GM18499 (cell line): ENCODE data around the gene LYPD1.

Experiments used
- ATAC-seq: cut with Tn5 transposase; IDR thresholded peaks from one replicate; pipeline ENCODE4 v1.9.1; 2021; ENCODE audit warnings: moderate number of reproducible peaks; ENCODE audit not compliant: insufficient read depth, unreplicated experiment

LYPD1 gene

DNA sequence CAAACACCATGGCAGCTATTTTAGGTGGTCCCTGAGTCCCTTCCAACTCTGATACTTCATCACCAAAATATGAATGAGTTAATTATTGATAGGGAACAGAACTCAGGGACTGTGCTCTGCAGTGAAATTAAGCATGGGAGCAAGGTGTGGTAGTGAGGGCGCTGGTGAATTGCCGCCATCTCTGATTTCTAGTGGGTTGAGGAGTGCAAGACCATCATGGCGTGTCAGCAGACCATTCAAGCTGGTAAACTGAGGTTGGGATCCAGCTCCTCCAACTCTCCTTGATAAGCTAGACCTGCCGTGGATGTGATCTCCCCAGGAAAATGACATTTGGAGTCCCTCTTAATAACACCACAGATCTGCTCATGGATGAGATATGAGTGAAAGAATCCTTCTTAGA lies 70.4 kb downstream of the LYPD1 start:
- no peak for ATAC-seq

DNA sequence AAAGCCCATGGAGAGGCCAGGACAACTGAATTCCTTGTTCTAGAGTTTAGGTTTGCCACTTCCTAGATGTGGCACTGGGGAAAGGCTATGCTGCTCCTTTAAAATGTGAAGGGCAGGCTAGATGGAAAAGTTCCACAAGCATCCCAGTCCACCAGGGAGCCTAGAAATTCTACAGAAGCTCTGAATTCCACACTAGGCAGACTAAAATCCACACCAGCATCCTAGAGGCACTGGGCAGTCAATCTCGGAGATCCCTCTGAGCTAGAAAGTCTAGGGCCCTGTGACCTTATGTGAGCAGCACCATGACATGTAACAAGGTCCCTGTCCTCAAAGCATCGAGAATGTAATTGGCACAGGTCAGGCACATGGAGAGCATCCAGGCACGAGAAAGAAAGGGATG lies 71.5 kb downstream of the LYPD1 start:
- no peak for ATAC-seq

DNA sequence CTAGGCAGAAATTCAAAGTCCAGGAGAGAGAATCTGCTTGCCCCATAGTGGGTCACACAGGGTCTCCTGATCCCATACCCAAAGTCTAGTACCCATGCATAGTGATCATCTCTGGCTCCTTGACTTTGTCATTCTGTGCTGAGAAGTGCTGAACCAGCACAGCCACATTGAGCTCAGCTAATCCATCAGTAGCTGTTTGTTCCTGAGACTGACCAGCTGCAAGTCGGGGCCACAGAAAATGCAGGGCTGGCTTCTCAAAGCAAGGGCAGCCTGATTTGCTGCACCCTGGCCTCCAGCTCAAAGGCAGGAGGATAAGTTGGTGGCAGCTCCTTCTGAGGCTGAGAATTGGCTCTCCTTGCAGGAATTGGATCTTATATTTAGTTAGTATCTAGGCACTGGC lies 72.2 kb downstream of the LYPD1 start:
- ATAC-seq: no peak

DNA sequence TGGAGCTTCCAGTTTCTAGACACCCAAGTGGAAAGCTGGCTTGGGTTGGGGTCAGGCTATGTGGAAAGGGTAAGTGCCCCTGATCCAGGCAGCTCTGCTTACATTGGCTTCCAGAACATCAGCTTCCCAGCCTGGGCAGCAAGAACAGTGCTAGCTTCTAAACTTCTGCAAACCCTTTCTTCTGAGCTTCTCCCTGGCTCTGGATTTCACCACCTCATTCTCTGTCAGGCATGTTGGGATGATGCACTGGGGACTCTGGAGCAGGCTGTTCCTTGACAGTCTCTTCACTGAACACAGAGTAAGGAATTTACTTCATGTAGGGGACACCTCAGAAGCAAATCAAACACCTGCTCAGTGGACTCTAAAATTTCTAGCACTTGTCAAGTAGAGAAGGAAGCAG lies 72.8 kb downstream of the LYPD1 start:
- no peak for ATAC-seq

DNA sequence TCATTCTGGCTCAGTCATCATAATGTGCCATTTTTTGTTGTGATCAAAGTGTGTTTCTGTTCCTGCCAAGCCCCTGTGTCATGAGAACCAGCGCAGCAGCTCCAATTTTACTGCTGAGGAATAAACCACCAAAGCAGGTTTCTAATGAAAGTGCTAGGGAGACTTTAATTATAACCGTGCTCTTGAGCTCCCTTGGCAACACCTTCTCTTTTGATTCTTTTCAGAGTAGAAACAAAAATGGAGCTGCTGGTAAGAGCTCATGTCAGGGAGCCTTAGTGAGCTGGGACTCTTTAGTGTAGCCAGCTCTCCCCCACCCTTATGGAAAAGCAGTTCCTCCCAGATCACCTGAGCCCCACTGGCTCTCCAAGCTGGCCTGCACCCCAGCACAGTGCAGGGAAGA lies 74.3 kb downstream of the LYPD1 start:
- no peak for ATAC-seq

DNA sequence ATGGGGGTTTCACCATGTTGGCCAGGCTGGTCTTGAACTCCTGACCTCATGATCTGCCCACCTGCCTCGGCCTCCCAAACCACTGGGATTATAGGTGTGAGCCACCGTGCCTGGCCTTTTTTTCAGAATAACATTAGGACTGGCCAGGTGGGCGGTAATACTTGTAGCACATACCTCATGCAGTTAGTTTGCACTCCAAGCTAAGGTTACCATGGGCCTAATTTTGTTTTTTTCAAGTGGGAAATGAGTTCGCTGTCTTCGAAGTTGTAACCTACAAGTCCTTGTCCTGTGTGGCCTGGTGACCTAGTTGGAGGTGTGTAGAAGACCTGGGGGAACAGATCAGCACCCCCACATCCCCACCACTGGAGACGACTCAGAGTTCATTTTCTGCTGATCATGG lies 74.8 kb downstream of the LYPD1 start:
- no peak for ATAC-seq
